Activated T-helper 17 cell treated with anti-CD3 and anti-CD28 coated beads, Interleukin-2, amount 50 U/mL, for 72 hours (primary cell): ENCODE results near the gene RASGRF1. TPM values are rescaled to one million over a fixed set of nuclear protein-coding genes. Genes with fewer than 3 reads are reported as not detected.

Source experiments
- ATAC-seq: fragments of 150-1000 bp; cut with Tn5 transposase; replicated peaks from 2 replicates; pipeline ENCODE4 v1.10.0; 2021; ENCODE audit warnings: mild to moderate bottlenecking, moderate library complexity
- H3K27ac Mint-ChIP-seq: one replicate; pipeline ENCODE4 v1.8.0; 2022; ENCODE audit warnings: mixed read lengths
- H3K27me3 Mint-ChIP-seq: one replicate; pipeline ENCODE4 v1.8.0; 2022; ENCODE audit warnings: mixed read lengths
- H3K36me3 Mint-ChIP-seq: one replicate; pipeline ENCODE4 v1.8.0; 2022; ENCODE audit warnings: low read depth, mild to moderate bottlenecking, mixed read lengths
- H3K4me1 Mint-ChIP-seq: one replicate; pipeline ENCODE4 v1.8.0; 2022; ENCODE audit warnings: mixed read lengths
- H3K4me3 Mint-ChIP-seq: one replicate; pipeline ENCODE4 v1.8.0; 2022; ENCODE audit warnings: mild to moderate bottlenecking, mixed read lengths
- H3K9me3 Mint-ChIP-seq: one replicate; pipeline ENCODE4 v1.8.0; 2022; ENCODE audit warnings: mixed read lengths
- total RNA-seq, 2 donors: library from RNA; stranded (reverse); gene quantifications; one replicate each; pipeline ENCODE4 v1.2.3, GENCODE V29; 2022

The RASGRF1 gene
- total RNA-seq, 2 donors from 2014 or later = not detected

GRCh38 chr15:79088426-79089205 lies 2.0 kb downstream of the RASGRF1 start:
- no peak for ATAC-seq
- Mint-ChIP-seq H3K27me3 (peaks cover 52% of the 10 kb centered on the region), H3K27ac (no peak overlapping the region), H3K4me3 (no peak overlapping the region), H3K4me1 (peaks cover 5% of the 10 kb centered on the region), H3K9me3 (no peaks in the 10 kb centered on the region), H3K36me3 (no peaks in the 10 kb centered on the region)

- no peak for ATAC-seq
- no peak overlapping the region for H3K27ac Mint-ChIP-seq
- H3K4me3 Mint-ChIP-seq = no peak overlapping the region
- peaks cover 41% of the 10 kb centered on the region for H3K27me3 Mint-ChIP-seq
- no peaks in the 10 kb centered on the region for H3K36me3 Mint-ChIP-seq
- no peaks in the 10 kb centered on the region for H3K9me3 Mint-ChIP-seq
- no peaks in the 10 kb centered on the region for H3K4me1 Mint-ChIP-seq
Observed at GRCh38 chr15:79086814-79087213, 3.8 kb downstream of the RASGRF1 start.

DNA sequence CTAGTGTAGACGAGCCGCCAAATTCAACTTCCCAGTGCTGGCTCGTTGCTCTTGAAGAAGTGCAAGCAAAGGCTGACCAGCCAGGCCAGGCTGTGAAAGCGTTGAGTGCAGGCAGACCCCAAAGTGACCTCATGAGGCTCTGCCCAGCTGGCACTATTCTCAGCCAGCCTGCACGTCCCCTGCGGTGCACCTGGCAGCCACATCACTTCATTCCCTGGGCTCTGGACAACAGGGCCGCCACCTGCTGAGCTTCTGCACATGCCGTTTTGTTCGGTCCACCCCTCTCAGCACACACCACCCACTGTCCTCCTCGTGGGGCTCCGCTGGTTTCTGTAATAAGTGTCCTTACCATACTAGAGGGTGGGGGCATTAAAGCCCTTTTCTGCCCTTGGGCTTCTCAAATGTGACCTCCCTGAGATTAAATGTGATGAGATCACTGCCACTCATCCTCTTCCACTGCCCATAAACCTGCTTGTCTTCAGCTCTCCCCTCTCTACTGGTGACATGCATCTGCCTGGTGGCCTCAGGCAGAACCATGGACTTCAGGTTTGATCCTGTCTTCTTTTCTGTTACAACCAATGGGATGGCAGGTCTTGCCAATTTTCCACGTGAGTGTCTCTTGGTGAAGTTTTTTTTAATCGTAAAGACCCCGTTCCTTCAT lies 6.1 kb downstream of the RASGRF1 start:
- no peaks in the 10 kb centered on the region for H3K4me1 Mint-ChIP-seq
- H3K27me3 Mint-ChIP-seq = peaks cover 29% of the 10 kb centered on the region
- H3K9me3 Mint-ChIP-seq = no peaks in the 10 kb centered on the region
- no peak overlapping the region for H3K27ac Mint-ChIP-seq
- H3K36me3 Mint-ChIP-seq = no peaks in the 10 kb centered on the region
- H3K4me3 Mint-ChIP-seq = no peak overlapping the region
- no peak for ATAC-seq

DNA sequence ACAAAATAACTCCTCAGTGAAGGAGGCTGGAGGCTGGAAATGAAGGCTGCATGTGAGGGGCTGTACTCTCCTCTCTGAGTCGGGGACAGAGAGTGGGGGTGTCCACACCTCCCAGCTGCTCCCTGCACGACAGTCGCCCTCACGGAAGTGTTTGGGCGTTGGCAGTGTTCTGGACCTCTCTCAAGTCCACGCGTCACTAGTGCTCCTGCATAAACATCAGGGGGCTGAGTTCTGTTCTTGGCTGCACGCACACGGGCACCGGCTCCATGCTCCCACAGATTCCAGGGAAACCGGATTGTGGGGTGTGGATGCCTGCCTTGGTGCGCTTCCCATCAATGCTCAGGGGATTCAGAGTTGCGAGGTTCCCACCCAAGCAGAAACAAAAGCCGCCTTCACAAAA lies 7.4 kb downstream of the RASGRF1 start:
- Mint-ChIP-seq H3K4me1 (no peaks in the 10 kb centered on the region), H3K27ac (no peak overlapping the region), H3K27me3 (peaks cover 21% of the 10 kb centered on the region), H3K4me3 (no peak overlapping the region), H3K36me3 (no peaks in the 10 kb centered on the region), H3K9me3 (no peaks in the 10 kb centered on the region)
- no peak for ATAC-seq

GRCh38 chr15:79082363-79083070 lies 8.1 kb downstream of the RASGRF1 start:
- no peak for ATAC-seq
- no peaks in the 10 kb centered on the region for H3K4me1 Mint-ChIP-seq
- H3K36me3 Mint-ChIP-seq = no peaks in the 10 kb centered on the region
- H3K27ac Mint-ChIP-seq = no peak overlapping the region
- no peaks in the 10 kb centered on the region for H3K9me3 Mint-ChIP-seq
- H3K4me3 Mint-ChIP-seq = no peak overlapping the region
- peaks cover 17% of the 10 kb centered on the region for H3K27me3 Mint-ChIP-seq

DNA sequence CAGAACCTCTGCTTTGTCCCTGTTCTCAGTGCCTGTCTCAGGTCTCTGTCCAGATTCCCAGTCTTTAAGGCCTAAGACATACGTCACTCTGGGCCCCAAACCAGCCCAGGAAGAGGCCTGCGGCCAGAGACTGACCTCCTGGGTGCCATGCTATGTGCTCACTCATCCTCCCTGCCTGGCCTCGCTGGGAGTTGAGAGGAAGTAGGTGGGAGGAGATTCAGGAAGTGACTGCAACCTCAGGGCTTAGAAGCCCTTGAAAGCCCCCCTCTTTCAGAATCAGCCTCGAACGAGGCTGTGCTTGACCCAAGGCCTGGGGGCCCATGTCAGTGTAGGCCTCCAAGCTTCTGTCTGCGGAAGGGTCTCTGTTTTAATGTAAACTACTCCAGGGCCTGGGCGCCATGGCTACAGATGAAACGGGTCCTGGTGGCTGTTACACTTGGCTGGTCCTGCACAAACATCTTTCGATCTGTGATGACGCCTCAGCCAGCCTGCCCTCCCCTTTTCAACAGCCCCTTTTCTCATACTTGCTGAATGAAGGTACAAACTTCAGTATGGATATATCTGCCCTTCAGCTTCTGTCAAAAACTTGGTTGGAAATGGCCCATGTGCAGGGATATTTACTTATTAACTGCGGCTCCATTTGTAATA lies 11.7 kb downstream of the RASGRF1 start:
- Mint-ChIP-seq H3K4me1 (no peaks in the 10 kb centered on the region), H3K9me3 (no peaks in the 10 kb centered on the region), H3K27ac (no peak overlapping the region), H3K27me3 (peaks cover 10% of the 10 kb centered on the region), H3K36me3 (no peaks in the 10 kb centered on the region), H3K4me3 (no peak overlapping the region)
- ATAC-seq = no peak

DNA sequence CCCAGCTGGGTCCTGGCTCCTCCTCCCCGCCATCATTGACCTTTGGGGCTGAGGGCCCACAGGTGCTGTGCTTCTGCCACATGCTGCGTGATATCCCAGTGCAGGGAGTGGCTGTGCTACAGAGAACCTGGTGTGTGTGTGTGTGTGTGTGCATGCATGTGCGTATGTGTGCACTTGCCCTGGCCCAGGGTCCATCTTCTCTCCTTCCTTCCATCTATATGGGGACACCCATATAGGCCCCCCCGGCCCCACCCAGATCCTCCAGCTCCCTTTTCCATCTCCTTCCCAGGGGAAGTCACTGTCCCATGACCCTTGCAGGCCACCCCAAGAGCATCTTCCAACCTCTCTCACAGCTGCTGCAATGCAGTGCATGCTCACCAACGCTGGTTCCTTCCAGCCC lies 12.6 kb downstream of the RASGRF1 start:
- Mint-ChIP-seq H3K36me3 (no peaks in the 10 kb centered on the region), H3K4me1 (no peaks in the 10 kb centered on the region), H3K9me3 (no peaks in the 10 kb centered on the region), H3K27me3 (peaks cover 5% of the 10 kb centered on the region), H3K27ac (no peak overlapping the region), H3K4me3 (no peak overlapping the region)
- ATAC-seq = no peak

GRCh38 chr15:79076661-79077060 lies 13.9 kb downstream of the RASGRF1 start:
- no peak overlapping the region for H3K27ac Mint-ChIP-seq
- H3K4me3 Mint-ChIP-seq = no peak overlapping the region
- H3K27me3 Mint-ChIP-seq = no peaks in the 10 kb centered on the region
- H3K36me3 Mint-ChIP-seq = no peaks in the 10 kb centered on the region
- H3K4me1 Mint-ChIP-seq = no peaks in the 10 kb centered on the region
- no peak for ATAC-seq
- no peaks in the 10 kb centered on the region for H3K9me3 Mint-ChIP-seq

DNA sequence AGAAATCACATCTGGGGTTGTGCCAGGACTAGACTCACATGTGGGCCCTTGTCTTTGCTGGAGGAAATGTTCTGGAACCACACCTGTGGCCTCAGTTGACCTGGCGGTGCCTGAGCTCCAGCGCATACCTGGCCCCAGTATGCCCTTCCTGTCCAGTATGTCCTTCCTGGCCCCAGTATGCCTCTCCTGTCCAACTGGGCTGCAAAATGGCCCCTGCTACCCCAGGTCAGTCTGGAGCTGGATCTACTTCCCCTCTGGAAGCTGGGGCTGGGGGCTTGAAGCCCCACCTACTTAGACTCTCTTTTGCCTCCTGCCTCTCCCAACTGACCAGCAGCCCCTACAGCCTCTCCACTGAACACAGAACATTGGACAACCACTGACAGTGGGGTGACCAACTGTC lies 15.3 kb downstream of the RASGRF1 start:
- H3K4me3 Mint-ChIP-seq = no peak overlapping the region
- ATAC-seq = no peak

GRCh38 chr15:79073336-79073735 lies 17.2 kb downstream of the RASGRF1 start:
- ATAC-seq = no peak
- H3K27me3 Mint-ChIP-seq = no peaks in the 10 kb centered on the region
- H3K27ac Mint-ChIP-seq = no peak overlapping the region
- no peaks in the 10 kb centered on the region for H3K4me1 Mint-ChIP-seq
- H3K36me3 Mint-ChIP-seq = no peaks in the 10 kb centered on the region
- no peak overlapping the region for H3K4me3 Mint-ChIP-seq
- H3K9me3 Mint-ChIP-seq = no peaks in the 10 kb centered on the region

More for the DNA sequence above, 15.3 kb downstream of the RASGRF1 start:
- Mint-ChIP-seq H3K9me3 (no peaks in the 10 kb centered on the region), H3K36me3 (no peaks in the 10 kb centered on the region), H3K4me1 (no peaks in the 10 kb centered on the region), H3K27me3 (no peaks in the 10 kb centered on the region), H3K27ac (no peak overlapping the region)

GRCh38 chr15:79071901-79072300 lies 18.7 kb downstream of the RASGRF1 start:
- Mint-ChIP-seq H3K4me3 (no peak overlapping the region), H3K27me3 (no peaks in the 10 kb centered on the region), H3K4me1 (no peaks in the 10 kb centered on the region), H3K27ac (no peak overlapping the region), H3K9me3 (no peaks in the 10 kb centered on the region), H3K36me3 (no peaks in the 10 kb centered on the region)
- no peak for ATAC-seq

DNA sequence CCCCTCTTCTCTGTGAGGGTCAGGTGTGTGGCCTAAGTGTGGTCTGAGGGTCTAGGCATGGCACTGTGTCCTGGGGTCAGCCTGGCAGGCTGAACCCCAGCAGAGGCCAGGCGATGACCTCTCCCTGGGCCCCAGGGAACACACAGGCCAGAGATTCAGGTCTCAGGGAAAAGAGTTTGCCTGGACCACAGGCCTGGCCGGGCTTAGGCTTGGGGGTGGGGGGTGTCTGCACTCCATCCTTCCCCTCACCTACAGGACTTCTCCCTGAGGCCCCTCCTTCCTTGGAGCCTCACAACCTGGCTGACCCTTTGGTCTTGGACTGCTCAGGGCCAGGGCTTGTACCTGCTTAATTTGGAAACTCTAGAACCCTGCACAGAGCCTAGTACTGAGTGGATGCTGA lies 21.8 kb downstream of the RASGRF1 start:
- no peaks in the 10 kb centered on the region for H3K4me1 Mint-ChIP-seq
- H3K4me3 Mint-ChIP-seq = no peak overlapping the region
- H3K27ac Mint-ChIP-seq = no peak overlapping the region
- ATAC-seq = no peak
- no peaks in the 10 kb centered on the region for H3K36me3 Mint-ChIP-seq
- H3K9me3 Mint-ChIP-seq = no peaks in the 10 kb centered on the region
- H3K27me3 Mint-ChIP-seq = peaks cover 6% of the 10 kb centered on the region

DNA sequence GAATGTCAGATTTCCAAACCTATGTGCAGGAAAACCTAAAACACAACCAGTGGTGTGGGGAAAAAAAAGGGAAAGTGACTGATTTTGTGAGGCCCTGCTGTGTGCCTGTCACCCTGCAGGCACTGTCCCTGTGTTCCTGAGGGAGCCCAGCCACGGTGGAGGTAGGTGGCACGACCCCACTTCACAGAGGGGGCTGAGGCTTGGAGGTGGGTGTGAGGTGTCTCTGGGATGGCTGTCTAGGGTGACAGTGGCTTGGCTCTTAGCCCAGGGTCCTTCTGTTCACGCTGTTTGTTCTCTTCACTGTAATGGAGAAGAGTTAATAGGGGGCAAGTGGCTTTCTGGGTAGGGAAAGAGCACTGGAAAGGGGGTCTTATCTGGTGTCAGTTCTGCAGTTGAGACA lies 22.6 kb downstream of the RASGRF1 start:
- Mint-ChIP-seq H3K27ac (no peak overlapping the region), H3K4me3 (no peak overlapping the region), H3K9me3 (no peaks in the 10 kb centered on the region), H3K4me1 (no peaks in the 10 kb centered on the region), H3K36me3 (no peaks in the 10 kb centered on the region), H3K27me3 (peaks cover 8% of the 10 kb centered on the region)
- ATAC-seq = no peak

- no peak overlapping the region for H3K4me3 Mint-ChIP-seq
- H3K27ac Mint-ChIP-seq = no peak overlapping the region
- H3K36me3 Mint-ChIP-seq = no peaks in the 10 kb centered on the region
- H3K27me3 Mint-ChIP-seq = peaks cover 11% of the 10 kb centered on the region
- H3K9me3 Mint-ChIP-seq = no peaks in the 10 kb centered on the region
- H3K4me1 Mint-ChIP-seq = no peaks in the 10 kb centered on the region
- no peak for ATAC-seq
Observed at GRCh38 chr15:79067072-79067833, 23.3 kb downstream of the RASGRF1 start.
